Globus pallidus (tissue), 1 donor: ENCODE results near the gene TOMT.

Experiments
- DNase-seq: peaks from one replicate; pipeline ENCODE4 v3.0.0-alpha.2; 2015; ENCODE audit warnings: low spot score

TOMT gene

DNA sequence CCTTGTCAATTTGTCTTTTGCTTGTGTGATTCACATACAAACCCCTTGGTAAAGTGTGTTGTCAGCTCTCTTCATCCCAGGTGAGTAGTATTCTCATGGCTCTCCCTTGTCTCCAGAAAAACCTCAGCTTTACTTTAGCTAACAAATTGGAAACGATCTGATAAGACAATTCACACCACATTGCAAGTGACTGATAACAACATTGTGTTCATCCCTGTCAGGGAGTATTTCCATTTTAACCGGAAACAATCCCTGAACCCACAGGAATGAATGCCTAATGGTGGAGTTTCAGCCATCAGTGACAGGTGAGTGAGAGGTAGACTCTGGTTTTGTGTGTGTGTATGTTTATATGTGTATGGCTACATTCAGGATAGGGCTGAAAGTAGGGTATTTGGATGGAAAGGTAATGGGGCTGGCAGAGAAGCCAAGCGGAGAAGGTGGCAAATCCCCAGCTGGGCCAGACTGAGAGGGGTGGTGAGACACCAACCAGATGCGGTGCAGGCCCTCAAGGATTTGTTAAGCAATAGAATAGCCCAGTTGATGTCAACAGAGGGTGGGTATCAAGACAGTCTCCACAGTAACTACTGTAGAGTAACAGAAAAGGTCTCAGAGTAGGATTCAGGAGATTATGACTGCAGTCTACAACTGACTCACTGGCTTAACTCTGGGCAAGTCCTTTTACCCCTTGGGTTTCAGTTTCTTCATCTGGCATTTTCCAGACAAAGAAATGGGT, 17.5 kb upstream of the TOMT start:
- DNase-seq: no peak

DNA sequence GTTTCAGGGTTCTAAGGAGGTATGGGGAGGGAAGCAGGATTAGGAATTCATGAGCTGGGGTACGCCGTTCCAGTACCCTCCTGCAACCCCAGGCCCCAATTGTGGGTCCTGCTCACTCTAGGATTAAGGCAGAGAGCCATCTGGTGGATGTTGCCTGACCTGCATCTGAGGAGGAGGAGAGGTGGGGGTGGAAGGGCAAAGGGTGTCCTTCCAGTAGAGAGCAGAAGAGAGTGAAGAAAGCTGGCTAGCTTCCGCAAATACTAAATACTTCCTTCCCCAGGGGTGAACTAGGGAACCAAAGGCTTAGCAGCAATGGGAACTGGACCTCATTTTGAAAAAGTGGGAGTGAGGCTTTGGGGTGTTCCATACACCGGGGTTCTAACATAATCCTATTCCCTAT, 14.4 kb upstream of the TOMT start:
- DNase-seq: peak; percentile 78

DNA sequence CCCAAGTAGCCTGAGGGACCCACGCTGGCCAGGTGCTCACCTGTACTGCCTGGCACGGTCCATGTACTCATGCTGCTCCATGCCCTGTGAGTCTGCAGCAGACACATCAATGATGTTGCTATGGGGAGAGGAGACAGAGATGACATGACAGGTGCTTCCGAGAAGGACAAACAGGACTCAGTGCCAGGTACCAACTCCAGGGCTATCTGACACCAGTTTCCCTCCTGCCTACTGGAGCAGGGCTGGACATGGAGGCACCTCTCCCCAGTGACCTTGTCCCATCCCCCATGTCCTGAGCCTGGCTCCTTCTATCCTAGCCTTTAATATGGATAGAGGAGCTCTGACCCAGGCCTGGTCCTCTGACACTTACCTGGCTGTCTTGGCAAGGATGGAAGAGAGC, 7.0 kb upstream of the TOMT start:
- DNase-seq: no peak

DNA sequence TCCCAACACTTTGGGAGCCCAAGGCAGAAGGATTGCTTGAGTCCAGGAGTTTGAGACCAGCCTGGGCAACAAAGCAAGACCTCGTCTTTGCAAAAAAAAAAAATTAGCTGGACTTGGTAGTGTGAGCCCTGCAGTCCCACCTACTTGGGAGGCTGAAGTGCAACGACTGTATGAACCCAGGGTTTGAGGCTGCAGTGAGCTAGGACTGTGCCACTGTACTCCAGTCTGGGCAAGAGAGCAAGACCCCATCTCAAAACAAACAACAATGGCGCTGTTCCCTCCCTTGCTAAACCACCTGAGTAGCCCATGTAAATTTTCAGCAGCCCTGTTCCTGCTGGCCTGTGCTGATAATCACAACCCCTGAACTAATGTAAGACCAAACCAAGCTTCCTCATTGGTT, 5.7 kb upstream of the TOMT start:
- no peak for DNase-seq

DNA sequence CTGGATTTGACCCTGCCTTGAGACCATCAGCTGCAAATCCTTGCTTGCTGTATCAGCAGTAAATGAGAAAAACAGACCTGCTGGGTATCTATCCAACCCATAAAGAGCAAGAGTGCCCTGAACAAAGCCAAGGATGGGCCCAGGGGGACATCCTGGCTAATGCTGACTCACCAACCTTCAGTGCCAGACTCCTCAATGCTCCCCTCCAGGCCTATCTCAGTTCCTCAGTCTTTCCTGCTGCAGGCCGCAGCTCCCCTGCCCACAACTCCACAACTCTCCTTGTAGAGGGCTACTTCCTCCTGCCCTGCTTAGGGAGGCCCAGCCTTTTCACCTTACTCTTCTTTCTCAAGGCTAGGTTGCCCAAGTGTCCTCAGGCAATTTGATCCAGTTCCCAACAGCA, 5.3 kb upstream of the TOMT start:
- no peak for DNase-seq

DNA sequence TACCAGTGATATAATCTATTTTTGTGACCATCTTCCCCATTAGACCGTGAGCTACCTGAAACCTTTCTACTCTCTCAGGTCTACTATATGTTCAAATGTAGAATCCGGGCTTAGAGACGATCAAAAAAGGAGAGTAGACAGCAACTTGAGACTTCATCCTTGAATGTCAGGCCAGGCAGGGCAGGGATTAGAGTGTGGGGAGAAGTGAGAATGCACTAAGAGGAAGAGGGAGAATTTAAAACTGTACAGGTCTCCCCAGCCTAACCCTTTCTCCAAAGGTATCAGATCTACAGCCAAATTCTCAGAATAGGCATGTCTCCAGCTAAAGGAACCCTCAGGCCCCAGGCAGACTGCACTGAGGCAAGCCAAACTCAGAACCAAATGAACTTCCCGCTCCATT, 3.6 kb upstream of the TOMT start:
- no peak for DNase-seq

DNA sequence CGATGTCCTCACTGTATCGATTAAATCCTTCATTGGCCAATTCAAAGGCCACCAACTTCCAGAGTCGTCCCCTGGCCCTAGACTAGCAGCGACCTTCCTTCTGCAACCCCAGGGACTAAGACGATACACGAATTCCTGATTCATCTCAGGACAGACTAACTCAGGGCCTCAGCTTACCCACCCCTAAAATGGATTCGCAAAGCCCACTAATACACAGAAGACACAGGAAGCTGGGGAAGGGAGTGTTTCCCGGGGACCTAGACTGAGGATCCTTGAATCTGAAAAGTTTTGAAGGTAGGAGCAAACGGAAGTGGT, 3.1 kb upstream of the TOMT start:
- DNase-seq: no peak

DNA sequence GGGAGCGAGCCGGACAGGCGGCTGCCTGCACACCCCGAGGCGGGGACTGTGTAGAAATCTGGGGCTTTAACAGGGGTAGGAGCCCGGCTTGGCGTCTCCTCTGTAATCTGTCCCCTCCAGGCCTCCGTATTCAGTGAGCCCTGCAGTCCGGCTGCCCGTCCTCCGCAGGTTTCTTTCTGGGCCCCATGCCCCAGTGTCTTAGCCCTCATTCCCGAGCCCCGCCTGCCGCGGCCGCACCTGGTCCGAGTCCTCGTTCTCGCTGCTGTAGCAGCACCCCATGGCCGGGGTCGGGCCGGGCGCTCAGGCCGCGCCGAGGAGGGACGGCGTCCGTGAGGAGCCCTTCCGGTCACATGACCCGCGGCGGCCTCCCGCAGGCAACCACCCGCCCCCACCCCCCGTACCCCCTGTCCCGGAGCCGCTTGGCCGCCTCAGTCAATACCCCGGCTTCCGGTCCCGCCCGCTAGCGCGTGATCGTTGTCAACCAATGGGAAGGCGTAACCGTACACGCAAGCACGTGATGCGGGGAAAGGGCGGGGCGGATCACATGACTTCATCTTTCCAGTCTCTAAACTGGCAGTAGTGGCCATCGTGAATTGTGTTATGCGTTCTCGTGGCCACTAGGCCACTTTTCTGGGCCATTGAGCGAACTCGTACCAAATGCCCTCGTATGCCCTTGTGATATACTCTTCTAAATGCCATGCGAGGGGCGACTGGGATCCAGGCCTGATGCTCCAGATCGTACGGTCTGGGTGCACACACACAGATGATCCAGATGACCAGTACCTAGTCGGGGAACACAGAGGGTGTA, 2.6 kb upstream of the TOMT start, which contains the start of gene LAMTOR1:
Gene LAMTOR1 (minus strand): TSS at position 352 of the 808 bp plus-strand sequence. CDS start 73 bp downstream, at position 279.
- DNase-seq: peak; percentile 98

DNA sequence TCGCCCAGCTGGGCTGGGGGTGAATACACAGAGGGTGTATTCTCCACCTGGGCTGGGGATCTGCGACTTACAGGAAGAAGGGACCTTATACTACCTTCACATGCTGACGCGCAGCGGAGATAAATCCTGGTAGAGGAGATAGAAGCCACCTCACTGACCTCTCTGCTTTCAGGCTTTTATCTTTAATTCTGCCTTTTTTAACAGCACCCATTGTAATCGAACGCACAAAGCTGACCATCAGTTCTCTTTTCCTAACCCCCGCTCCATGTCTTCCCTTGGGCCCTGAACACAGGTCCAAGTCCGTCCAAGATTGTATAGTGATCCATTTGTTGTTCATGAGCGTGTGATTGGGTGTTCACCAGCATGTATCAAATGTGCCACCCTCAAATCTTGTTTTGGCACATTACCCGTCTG, 2.0 kb upstream of the TOMT start:
- DNase-seq: no peak

DNA sequence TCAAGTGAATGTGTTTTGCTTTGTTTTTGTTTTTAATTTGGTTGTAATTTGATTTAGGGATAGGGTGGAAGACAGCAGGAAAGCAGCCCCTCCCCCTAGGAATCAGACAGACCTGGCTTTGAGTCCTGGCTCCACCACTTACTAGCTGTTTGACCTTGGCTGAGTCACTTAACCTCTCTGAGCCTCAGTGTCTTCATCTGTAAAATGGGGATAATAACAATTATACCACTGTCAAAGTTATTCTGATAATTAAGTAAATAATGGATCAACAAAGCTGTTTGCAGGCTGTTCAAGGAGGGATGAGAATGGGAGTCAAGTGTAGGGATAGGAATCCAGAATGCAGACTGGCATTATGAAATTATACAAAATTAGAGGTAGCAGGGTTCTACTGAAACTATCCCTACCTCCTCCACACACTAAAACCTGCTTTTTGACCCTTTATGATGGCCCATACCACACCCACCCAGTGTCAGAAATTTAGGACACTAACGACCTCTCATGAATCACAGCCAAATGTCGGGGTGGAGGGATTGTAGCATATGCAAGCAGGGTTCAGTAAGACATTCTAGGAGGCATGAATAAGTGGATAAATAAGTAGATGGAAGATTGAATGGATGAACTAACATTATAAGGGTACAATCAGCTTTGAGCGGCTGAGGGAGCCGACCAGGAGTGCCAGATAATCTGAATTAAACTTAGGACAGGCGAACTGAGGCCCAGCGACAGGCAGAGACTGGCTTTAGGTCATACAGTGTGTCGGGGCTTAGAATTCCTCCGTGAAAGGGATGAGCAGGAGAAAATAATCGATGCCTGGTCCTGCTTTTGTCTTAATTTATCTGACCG, 5.8 kb downstream of the TOMT start:
- no peak for DNase-seq

DNA sequence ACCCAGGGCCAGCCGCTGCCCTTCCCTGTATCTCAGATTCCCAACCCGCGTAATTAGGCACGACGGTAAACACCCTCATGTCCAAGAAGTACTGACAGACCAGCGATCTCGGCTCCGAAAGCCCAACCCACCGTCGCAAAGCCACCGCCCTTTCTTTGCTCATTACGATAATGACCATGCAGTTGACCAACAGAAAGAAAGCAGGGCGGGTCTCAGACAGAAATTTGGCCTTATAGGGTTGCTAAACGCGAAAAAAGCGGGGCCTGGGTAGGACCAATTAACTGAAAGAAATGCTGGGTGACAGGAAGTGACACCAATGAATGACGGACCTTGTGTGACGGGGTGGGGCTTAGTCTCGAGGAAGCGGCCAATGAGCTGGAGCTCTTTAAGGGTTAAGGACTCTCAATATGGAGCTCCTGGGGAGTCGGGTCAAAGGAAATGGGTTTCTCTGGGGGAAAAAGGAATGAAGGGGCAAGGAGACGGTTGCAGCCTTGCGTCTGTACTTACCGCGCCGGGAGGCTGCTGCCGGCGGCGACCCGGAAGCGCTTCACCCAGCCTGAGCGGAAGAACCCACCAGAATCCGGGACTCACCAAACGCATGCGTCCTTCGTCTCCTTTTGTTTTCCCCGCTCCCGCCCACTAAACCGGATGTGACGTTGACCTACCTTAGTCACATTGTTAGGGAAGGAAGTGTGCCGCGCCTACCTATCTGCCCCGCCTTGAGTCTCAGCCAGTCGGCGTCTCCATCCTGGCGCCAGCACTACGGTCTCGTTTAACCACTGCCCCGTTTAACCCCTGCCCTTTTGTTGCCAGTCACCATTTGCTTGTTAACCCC, 6.6 kb downstream of the TOMT start, which contains the start of gene ANAPC15:
Gene ANAPC15 (minus strand): TSS at position 553 of the 835 bp plus-strand sequence. CDS start 1,419 bp downstream, outside the sequence.
- peak; percentile 100 for DNase-seq

DNA sequence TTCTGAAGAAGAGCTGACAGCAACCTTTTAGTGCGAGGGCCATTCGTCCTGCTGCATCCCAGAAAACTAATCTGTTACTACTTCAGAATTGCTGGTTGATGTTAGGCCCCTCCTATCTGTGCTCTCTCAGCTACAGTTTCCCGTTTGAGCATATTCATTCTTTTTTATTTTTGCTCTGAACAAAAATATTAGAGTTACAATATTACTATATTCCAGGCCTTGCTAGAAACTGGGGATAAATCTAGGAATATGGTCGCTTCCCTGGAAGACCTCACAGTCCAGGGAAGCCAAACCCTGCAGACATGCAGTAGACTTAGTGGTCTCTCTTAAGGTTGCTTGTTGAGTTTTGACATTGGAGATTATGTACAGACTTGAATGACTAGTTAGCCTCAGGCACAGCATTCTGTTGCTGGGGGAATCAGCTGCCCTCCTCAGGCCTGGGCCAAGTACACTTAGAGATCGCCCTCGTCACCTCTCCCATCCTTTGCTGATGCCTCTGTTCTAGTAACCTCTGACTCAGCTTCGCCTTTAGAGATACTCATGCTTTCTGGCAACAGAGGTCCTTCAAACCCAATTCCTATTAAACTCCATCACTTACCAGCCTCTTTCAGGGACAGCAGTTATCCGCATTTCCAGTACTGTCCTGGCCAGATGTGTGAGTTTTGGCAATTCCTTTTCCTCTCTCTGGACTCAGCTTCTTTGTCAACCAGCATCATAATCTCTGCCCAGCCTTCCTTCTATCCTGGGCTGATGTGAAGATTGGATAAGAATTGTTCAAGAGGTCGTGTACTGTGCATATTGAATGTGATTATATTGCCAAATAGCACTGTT, 7.5 kb downstream of the TOMT start:
- DNase-seq: no peak

DNA sequence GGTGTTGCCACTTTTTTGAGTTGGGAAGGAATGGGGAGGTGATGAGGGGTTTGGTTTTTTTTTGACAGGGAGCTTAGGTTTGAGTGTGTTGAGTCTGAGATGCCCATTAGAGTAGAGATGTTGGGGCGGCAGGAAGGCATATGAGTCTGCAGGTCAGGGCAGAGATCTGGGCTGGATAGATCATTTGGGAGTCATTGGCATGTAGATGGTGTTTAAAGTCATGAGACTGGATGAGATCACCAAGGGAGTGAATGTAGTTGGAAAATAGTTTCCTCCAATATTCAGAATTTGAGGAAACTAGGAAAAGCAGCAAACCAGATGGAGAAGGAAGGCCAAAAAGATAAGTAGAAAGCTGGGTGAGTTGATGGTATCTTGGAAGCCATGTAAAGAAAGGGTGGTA, 8.8 kb downstream of the TOMT start:
- no peak for DNase-seq

DNA sequence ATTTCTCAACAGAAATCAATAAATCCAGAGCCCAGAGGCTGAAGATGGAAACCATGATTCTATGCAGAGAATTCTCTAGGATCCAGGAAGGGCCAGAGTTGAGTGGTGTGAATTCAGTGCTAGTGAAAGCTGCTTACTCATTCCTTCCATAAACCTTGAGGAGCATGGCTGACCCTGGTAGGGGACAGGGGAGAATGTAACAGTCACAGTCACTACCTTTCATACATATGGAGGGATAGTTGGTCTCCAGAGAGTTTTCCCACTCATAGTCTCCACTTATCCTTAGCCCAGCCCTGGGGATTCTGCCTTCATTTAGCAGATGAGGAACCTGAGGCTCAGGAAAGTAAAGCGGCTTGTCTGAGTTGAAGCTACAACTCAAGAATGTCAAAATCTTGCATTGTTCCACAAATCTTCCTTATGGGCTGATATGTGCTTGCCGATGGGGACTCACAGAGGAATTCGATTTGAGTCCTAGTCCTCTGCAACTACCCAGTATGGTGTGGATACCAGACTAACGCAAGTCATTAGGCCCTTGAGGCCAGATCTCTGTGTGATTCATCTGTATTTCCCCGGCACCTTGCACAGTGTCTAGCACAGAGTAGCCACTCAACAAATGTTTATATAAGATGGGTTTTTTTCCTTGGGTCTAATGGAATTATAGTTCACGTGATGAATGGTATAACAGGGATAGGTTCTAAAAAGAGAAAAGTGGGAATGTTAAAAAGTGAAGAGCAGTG, 10.5 kb downstream of the TOMT start:
- DNase-seq: no peak

DNA sequence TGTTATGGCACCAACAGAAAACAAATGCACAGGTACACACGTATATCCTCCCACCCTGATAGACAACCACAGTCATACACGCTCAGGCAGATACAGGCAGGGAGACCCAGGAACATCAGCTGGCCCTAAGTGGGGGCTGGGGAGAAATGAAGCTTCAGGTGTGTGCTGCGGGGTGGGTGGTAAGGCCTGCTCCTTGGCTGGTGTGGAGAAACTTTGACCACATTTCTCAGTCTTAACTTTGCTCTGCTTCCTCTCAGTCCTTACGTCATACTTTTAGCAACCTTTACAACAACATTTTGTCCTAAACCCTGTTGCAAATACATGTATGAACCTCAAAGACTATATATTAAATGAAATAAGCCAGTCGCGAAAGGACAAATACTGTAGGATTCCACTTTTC, 13.5 kb downstream of the TOMT start:
- DNase-seq: no peak

DNA sequence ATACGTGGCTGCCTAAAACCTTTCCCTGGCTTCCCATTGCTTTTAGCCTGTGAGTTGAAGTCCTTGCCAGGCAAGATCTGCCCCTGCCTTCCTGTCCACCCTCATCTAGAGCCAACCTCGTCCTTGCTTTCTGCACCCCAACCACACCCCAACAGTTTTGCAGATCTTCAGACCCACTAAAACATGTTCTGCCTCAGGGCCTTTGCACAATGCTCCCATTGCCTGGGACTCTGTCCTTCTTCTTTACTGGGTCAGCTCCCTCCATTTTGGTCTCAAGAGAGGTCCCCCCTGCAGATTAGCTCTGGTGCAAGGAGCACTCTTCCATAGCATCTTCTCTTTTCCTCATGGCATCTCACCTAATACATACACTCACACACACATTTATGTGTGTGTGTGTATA, 15.2 kb downstream of the TOMT start:
- DNase-seq: no peak

DNA sequence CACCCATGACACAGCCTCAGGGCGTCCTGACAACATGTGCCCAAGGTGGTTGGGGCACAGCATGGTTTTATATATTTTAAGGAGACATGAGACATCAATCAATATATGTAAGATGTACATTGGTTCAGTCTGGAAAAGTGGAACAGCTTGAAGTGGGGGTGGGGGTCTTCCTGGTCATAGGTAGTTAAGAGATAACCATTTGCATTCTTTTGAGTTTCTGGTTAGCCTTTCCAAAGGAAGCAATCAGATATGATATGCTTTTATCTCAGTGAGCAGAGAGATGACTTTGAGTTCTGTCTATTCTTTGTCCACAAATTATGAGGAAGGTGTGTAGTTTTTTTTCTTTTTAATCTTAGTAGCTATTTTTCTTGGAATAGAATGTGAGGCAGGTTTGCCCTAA, 16.9 kb downstream of the TOMT start:
- DNase-seq: no peak

DNA sequence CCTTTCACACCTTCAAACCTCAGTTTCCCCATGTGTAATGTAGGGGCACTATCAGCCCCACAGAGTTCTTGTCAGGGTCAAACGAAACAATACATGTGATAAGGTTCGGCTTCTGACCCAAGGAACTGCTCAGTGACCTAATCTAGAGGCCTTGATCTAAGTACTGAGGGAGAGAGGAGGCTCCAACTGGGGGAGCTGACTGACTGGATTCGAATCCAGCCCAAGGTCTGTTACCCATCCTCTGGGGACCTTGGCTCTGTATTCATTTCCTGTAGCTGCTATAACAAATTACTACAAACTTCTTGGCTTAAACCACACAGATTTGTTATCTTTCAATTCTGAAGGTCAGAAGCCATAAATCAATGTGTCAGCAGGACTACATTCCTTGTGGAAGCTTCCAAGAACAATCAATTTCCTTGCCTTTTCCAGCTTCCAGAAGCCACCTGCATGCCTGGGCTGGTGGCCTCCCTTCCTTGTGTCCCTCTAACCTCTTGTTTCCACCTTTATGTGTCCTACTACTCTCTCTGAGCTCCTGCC, 17.5 kb downstream of the TOMT start:
- DNase-seq: no peak

DNA sequence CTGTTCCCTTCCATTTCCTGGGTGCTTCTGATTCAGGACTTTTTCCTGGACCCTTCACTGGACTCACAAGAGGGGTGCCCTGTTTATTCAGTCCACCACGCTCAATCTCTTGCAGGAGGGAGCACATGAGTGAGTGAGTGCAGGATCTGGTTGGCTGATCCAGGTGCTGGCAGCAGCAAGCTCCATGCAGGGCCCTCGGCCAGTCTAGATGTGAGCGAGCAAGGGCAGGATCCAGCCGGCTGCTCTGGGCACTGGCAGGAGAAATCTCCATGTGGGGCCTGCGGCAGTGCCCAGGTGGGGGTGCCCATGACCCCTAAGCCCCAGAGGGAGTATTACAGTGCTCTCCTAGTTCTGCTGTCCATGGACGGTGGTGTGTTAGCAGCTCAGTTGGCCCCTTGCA, 18.3 kb downstream of the TOMT start:
- DNase-seq: no peak

DNA sequence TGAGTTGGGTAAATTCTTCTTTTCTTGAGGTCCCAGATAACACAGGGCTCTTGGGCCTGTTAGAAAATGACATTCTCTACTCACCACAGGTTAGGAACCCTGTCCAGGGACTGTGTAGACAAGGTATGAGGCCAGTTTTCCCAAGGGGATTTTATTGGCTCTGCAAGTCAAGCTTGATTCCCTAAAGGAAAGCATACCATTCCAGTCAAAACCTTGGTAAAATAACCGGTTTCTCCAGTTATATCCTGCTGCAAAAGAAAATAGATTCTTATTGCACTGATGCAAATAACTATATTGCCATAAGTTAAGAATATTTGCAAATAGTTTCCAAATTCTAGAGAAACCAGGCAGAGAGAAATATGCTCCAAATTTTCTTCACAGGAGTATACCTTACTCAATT, 20.2 kb downstream of the TOMT start:
- no peak for DNase-seq
